ENCODE measurements around the gene LRGUK. TPM values are rescaled to one million over a fixed set of nuclear protein-coding genes. Genes with fewer than 3 reads are reported as not detected.
"Not testable (repeated sequence)": the region's sequence is repeated elsewhere in the genome, so short reads cannot be mapped to it uniquely, and the experiment has no call there.

The LRGUK gene
- total RNA-seq (2014; rRNA removed; shearing (Covaris generic)), result 0.15 TPM in 1 of 2 replicates, not detected in the other
- 0.04 and 0.24 TPM in 2 replicates for polyA plus RNA-seq (2014; cell fraction: nucleus; rRNA removed)

DNA sequence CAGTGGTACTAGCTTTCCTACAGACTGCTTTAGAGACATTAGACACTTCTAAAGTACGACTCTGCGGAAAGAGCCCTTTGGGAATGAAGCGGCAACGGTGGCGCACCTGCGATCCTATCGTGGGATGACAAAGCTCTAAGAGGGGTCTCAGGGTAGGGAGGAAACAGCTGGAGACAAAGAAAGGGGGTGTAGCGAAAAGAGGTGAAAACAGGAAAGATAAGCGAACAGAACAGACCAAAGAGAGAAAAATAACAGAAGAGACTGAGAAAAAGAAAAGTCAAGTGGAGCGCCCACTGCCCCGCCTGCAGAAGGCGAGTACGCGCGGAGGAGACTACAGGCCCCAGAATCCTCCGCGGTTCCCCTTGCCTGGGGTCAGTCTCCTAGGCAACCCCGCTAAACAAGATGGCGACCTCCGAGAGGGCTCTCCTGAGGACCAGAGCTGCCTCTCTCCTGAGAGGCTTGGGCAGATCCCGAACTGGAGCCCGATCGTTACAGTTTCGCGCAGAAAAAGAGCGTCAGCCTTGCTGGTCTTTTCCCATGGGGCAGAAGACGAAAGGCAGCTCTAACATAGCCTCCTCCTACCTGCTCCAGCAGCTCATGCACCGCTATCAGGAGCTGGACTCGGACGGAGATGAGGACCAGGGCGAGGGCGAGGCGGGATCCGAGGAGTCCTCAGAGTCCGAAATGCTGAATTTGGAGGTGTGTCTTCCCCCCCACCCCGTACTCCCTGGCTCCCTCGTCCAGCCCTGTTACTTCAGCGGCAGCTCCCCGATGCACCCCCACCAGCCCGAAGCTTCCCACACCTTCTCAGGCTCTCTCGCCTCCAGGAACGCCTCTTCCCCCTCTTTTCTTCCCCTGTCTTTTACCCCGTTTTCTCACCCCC lies at the start of gene LRGUK:
Gene LRGUK, plus strand, starts transcription at position 375 of the 883 bp plus-strand sequence. Its CDS starts 28 bp downstream, at position 403.
- peak; percentile 68 for DNase-seq (ENCODE audit: extremely low read depth, low read depth)

DNA sequence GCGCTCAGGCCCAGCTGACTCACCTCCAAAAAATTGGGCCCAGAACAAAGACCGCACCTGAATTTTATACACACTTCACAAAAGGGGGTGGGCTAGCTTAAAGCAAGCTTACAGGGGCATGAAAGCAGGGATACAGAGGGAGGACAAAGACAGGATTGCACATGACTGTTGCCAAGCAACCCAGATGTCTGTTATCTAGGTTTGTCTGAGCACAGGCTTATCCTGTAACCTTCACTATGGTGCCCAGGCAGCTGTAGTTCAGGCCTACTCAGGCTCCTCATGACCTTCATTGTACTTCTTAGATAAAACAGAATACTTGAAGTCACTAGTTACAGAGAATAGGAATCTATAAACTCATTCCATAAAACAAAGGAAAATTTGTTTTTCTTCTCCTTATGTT lies 49.6 kb upstream of the LRGUK start:
- not testable (repeated sequence) for DNase-seq (ENCODE audit: extremely low read depth, low read depth)

DNA sequence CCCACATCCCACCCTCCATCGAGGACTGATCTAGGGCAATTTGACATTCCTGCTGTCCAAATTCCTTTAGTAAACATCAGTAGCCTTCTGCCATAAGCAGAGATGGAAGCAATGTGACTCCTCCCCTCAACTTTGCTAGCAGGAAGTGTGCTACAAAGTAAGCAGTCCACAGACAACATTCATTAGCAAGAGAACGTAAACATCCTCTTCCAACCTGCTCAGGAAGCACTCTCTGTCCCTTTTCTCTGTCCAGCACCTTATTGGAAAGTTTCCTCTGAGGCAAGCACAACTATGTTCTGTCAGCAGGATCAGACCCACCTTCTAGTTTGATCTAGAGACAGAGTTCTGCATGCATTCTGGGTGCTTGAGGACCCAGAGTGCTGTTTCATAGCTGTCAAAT lies 48.1 kb upstream of the LRGUK start:
- no peak for DNase-seq (ENCODE audit: extremely low read depth, low read depth)

DNA sequence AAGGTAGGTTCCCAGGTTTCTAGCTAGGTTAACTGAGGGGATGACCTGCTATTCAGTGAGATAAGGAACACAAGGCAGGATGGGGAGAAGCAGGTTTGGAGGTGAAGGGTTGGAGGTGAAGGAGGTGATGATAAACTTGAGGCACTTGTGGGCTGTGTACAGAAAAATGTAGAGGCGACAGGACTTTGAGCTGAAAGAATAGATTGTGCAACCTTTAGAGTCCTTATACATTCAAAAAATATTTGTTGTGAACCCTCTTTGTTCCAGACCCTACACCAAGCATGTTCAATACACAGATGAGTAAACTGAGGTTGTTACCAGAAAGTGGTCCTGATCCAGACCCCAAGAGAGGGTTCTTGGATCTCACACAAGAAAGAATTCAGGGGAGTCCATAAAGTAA lies 45.4 kb upstream of the LRGUK start:
- no peak for DNase-seq (ENCODE audit: extremely low read depth, low read depth)

GRCh38 chr7:134083766-134084487 lies 43.2 kb upstream of the LRGUK start:
- DNase-seq (ENCODE audit: extremely low read depth, low read depth), result no peak

DNA sequence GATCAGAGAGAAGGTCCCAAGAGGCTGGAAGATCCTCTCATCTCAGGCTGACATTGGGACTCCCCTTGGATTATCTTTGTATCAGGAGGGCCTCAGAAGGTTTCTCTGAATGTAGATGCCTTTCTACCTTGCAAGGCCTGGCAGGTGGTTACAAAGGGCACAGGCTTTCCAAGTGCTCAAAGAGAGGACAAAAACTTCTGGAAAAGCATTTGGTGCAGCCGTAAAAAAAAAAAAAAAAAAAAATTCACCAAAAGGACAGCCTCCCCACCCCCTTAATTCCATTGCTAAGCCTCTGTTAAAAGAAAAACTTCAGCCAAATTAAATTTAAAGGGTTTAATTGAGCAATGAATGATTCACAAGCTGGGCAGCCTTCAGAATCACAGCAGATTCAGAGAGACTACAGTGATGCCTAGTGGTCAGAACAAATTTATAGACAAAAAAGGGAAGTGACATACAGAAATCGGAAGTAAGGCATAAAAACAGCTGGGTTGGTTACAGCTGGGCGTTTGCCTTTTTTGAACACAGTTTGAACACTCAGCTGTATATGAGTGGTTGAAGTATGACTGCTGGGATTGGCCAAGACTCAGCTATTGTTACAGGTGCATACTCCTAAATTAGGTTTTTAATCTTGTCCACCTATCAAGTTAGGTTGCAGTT lies 42.5 kb upstream of the LRGUK start:
- DNase-seq (ENCODE audit: extremely low read depth, low read depth), result no peak

GRCh38 chr7:134085311-134085710 lies 41.8 kb upstream of the LRGUK start:
- no peak for DNase-seq (ENCODE audit: extremely low read depth, low read depth)

- DNase-seq (ENCODE audit: extremely low read depth, low read depth), result no peak
Observed at GRCh38 chr7:134086998-134087735, 40.0 kb upstream of the LRGUK start.

DNA sequence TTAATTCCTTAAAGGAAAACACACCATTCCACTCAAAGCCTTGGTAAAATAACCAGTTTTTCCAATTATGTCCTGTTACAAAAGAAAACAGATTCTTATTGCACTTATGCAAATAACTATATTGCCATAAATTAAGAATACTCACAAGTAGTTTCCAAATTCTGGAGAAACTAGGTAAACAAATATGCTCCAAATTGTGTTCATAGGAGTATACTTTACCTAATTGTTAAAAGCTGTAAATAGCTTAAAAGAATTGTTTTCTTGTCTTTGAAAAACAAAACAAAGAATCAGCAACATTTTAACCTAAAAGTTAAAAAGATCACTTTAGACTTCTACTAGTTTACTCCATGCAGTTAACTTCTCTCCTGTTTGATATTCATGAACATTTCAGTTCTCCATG lies 38.9 kb upstream of the LRGUK start:
- no peak for DNase-seq (ENCODE audit: extremely low read depth, low read depth)

GRCh38 chr7:134089446-134089845 lies 37.7 kb upstream of the LRGUK start:
- DNase-seq (ENCODE audit: extremely low read depth, low read depth), result no peak

GRCh38 chr7:134098072-134098471 lies 29.1 kb upstream of the LRGUK start:
- no peak for DNase-seq (ENCODE audit: extremely low read depth, low read depth)

GRCh38 chr7:134101716-134102115 lies 25.4 kb upstream of the LRGUK start:
- DNase-seq (ENCODE audit: extremely low read depth, low read depth), result no peak

DNA sequence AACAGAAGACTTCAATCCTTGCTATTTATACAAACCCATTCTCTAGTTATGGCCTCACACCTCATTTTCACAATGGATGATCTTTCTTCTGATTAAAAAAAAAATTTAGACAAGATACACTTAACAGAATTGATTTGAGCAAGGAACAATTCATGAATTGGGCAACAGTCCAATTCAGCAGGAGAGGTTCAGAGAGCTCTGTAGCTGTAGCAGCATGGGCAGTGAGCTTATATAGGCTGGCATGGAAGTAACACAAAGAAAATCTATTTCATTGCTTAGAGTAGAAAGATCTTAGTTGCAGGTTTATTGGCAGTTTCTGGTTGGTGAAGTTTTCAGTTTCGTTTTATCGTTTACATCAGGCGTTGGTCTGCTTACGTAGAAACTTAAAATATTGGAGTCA lies 23.0 kb upstream of the LRGUK start:
- DNase-seq (ENCODE audit: extremely low read depth, low read depth), result no peak

DNA sequence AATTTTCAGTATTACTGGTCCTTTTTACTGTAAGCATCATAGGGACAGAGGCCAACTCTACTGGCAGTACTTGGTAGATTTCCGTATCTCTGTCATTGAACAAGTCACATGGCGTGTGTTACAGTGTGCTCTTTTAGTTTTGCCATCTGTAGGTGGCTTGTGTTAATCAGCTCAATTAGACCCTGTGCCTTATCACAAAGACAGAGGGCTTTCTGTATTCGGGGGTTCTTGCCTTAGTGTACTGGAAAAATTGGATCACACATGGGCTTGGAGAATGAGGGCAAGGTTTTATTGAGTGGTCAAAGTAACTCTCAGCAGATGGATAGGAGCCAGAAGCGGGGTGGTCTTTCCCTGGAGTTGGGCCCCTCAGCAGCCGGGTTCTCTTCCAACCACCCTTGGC lies 21.3 kb upstream of the LRGUK start:
- no peak for DNase-seq (ENCODE audit: extremely low read depth, low read depth)

GRCh38 chr7:134108802-134109201 lies 18.3 kb upstream of the LRGUK start:
- DNase-seq (ENCODE audit: extremely low read depth, low read depth), result no peak

GRCh38 chr7:134113655-134114054 lies 13.5 kb upstream of the LRGUK start:
- DNase-seq (ENCODE audit: extremely low read depth, low read depth), result no peak

- DNase-seq (ENCODE audit: extremely low read depth, low read depth), result no peak
Observed at GRCh38 chr7:134114992-134115391, 12.1 kb upstream of the LRGUK start.

GRCh38 chr7:134120405-134120804 lies 6.7 kb upstream of the LRGUK start:
- DNase-seq (ENCODE audit: extremely low read depth, low read depth), result no peak

GRCh38 chr7:134121632-134122139 lies 5.5 kb upstream of the LRGUK start:
- DNase-seq (ENCODE audit: extremely low read depth, low read depth), result no peak

GRCh38 chr7:134122980-134123379 lies 4.2 kb upstream of the LRGUK start:
- DNase-seq (ENCODE audit: extremely low read depth, low read depth), result no peak

All from NCI-H460 (cell line).